GM12872 (cell line): ENCODE results near the gene PPP2R3B.

Experiments
- TF ChIP-seq, protein P1 (sequence below): IDR thresholded peaks from 3 replicates; pipeline ENCODE4 v1.5.1; 2011; ENCODE audit warnings: low read depth, mild to moderate bottlenecking, low read length, moderate library complexity; ENCODE audit not compliant: insufficient read depth

PPP2R3B gene

DNA sequence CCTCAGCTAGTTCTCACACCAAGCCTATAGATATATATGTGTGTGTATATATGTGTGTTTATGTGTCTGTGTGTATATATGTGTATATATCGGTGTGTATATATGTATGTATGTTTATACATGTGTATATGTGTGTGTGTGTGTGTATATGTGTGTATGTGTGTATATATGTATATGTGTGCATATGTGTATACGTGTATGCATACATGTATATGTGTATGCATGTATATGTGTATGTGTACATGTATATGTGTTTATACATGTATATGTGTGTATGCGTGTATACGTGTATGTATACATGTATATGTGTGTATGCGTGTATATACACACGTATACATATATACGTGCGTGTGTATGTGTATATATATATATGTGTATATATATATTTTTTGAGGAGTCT lies 86.4 kb downstream of the PPP2R3B start:
- TF ChIP-seq, protein P1, sequence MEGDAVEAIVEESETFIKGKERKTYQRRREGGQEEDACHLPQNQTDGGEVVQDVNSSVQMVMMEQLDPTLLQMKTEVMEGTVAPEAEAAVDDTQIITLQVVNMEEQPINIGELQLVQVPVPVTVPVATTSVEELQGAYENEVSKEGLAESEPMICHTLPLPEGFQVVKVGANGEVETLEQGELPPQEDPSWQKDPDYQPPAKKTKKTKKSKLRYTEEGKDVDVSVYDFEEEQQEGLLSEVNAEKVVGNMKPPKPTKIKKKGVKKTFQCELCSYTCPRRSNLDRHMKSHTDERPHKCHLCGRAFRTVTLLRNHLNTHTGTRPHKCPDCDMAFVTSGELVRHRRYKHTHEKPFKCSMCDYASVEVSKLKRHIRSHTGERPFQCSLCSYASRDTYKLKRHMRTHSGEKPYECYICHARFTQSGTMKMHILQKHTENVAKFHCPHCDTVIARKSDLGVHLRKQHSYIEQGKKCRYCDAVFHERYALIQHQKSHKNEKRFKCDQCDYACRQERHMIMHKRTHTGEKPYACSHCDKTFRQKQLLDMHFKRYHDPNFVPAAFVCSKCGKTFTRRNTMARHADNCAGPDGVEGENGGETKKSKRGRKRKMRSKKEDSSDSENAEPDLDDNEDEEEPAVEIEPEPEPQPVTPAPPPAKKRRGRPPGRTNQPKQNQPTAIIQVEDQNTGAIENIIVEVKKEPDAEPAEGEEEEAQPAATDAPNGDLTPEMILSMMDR: no peak

DNA sequence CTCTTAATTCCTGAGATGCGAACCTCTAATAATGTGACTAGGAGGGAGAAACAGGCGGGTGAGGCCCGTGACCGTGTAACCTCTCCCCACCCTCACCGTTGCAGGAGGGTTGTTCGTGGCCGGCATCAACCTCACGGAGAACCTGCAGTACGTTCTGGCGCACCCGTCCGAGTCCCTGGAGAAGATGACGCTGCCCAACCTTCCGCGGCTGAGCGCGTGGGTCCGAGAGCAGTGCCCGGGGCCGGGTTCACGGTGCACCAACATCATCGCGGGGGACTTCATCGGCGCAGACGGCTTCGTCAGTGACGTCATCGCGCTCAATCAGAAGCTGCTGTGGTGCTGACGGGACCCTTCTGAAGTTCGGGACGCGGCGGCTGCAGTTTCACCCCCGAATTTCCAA lies 87.7 kb downstream of the PPP2R3B start:
- TF ChIP-seq, protein P1: no peak

DNA sequence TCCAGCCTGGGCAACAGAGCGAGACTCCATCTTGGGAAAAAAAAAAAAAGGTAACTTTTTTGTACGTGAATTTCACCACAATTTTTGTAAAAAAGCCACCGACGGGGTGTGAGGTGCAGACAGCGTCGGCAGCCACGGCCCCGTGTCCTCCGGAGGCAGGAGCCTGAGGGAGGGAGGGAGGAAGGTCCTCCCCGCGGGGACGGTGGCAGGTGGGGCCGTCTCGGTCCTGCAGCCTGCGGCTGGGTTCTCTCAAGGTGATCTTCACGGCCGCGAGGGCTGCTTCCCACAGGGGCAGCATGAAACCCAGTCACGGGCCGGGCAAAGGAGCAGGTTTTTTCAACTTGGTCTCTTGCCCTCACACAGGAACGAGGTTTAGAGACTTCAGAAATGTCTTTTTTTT lies 91.6 kb downstream of the PPP2R3B start:
- TF ChIP-seq, protein P1: no peak

DNA sequence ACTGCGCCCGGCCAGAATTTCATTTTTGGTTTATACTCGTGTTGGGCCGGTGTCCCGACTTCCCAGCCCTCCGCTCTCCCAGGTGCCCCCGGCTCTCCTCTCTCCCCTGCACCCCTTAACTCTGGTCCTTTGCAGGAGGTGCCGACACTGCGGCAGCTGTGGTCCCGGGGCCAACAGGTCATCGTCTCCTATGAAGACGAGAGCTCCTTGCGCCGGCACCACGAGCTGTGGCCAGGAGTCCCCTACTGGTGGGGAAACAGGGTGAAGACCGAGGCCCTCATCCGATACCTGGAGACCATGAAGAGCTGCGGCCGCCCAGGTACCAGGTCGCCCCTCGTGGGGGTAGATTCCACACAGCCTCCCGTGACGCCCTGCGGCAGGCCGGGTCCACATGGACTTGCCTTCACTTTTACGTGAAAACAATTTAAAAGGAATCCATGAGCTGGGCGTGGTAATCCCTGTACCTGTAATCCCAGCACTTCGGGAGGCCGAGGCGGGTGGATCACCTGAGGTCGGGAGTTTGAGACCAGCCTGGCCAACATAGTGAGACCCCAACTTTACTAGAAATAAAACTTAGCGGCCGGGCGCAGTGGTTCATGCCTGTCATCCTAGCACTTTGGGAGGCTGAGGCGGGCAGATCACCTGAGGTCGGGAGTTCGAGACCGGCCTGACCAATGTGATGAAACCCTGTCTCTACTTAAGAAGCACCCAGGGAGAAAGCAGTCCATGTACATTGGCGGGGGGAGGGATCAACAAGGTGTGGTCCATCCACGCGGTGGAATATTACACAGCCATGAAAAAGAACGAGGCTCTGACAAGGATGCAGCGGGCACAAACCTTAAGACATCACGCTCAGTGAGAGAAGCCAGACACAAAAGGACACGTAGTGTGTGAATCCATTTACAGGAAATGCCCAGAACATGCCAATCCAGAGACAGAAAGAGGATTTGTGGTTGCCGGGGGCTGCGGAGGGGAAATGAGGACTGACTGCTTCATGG lies 93.5 kb downstream of the PPP2R3B start:
- TF ChIP-seq, protein P1: no peak

DNA sequence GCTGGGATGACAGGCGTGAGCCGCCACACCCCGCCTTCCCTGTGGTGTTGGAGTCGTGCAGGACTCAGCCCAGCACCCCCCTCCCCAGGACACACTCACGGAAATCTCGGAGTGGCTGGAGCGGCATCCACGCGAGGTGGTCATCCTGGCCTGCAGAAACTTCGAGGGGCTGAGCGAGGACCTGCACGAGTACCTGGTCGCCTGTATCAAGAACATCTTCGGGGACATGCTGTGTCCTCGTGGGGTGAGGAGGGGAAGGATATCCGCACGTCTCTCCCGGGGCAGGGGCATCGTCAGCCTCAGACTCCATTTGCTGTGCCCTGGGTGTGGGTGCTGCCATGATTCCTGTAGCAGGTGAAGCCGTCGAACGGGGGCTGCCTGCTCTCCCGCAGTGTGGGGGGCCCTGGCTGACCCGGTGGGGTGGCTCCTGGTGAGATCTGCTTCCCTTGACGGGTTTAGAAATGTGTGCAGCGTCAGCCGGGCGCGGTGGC lies 95.3 kb downstream of the PPP2R3B start:
- TF ChIP-seq, protein P1: no peak

DNA sequence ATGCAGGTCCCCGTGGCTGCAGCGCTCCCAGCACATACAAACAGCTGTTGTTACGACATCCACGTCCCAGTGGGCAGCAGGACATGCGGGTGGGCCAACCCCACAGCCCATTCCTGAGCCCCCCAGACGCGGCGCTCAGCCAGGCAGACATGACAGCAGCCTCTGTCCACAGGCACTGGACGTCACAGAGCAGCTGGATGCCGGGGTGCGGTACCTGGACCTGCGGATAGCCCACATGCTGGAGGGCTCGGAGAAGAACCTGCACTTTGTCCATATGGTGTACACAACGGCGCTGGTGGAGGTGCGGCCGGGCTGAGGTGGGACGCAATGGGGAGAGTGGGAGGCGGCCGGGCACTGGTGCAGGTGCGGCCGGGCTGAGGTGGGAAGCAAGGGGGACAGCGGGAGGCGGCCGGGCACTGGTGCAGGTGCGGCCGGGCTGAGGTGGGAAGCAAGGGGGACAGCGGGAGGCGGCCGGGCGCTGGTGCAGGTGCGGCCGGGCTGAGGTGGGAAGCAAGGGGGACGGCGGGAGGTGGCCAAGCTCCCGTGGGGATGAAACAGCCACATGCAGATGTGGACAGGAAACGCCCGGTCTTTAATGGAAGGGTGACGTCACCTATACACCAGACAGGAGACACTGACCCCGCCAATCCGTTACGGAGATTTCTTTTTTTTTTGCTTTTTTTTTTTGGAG lies 96.1 kb downstream of the PPP2R3B start:
- TF ChIP-seq, protein P1: no peak

DNA sequence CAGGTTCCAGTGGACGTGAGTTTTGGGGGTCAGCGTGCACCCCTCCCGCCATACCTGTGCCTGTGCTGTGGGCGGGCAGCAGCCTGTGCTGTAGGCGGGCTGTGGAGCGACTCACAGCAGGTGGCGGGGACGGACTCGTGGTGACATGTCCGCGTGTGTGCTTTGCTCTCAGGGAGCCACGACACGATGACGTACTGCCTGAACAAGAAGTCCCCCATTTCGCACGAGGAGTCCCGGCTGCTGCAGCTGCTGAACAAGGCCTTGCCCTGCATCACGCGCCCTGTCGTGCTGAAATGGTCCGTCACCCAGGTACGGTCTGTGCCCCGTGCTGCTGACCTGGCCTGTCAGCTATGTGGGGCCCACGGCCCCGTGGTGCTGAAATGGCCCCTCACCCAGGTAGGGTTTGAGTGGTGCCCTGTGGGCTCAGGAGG lies 98.1 kb downstream of the PPP2R3B start:
- TF ChIP-seq, protein P1: no peak
